ENCODE data around the gene EEFSEC.

GRCh38 chr3:128269796-128270195 is 116.5 kb downstream of the EEFSEC start:
- TF ChIP-seq CTCF (conservative IDR thresholded peaks at IDR 0.05; ENCODE audit: low read length) (no peak), EZH2phosphoT487 (IDR thresholded peaks at IDR 0.05; ENCODE audit: borderline replicate concordance, low read depth, low read length) (no peak)

All from OCI-LY7 (cell line).